Breast epithelium (tissue), 4 donors: ENCODE data around the gene COL7A1. TPM values are rescaled to one million over a fixed set of nuclear protein-coding genes. Genes with fewer than 3 reads are reported as not detected.

Source experiments
- DNase-seq, 2 donors: peaks; one replicate each; pipeline ENCODE4 v3.0.0-alpha.2; 2019; ENCODE audit warnings: low spot score in 2 of 2
- H3K27ac ChIP-seq, 2 donors: fragments of 200-600 bp; sonication (generic) in 1 of 2; one replicate each; pipeline ENCODE4 v1.5.1; 2016 to 2019; ENCODE audit warnings: mild to moderate bottlenecking in 1 of 2
- H3K27me3 ChIP-seq, 2 donors: fragments of 200-600 bp; sonication (generic) in 1 of 2; one replicate each; pipeline versions ENCODE4 v1.5.1 to v1.6.0; 2017 to 2019; ENCODE audit warnings: control low read depth in 1 of 2, mild to moderate bottlenecking in 1 of 2
- H3K36me3 ChIP-seq: fragments of 200-600 bp; one replicate; pipeline ENCODE4 v1.5.1; 2019
- H3K4me1 ChIP-seq, 2 donors: fragments of 200-600 bp; sonication (generic); one replicate each; pipeline ENCODE4 v1.5.1; 2016 to 2019; ENCODE audit warnings: control low read depth in 1 of 2
- H3K4me3 ChIP-seq, 3 donors: fragments of 200-600 bp; sonication (generic); 1 replicate in 2 of 3; 2 replicates in 1 of 3; pipeline ENCODE4 v1.5.1; 2016 to 2019; ENCODE audit warnings: mild to moderate bottlenecking in 3 of 3, moderate library complexity in 2 of 3
- H3K9me3 ChIP-seq, 2 donors: fragments of 200-600 bp; sonication (generic) in 1 of 2; one replicate each; pipeline ENCODE4 v1.5.1; 2016 to 2019; ENCODE audit warnings: control low read depth in 1 of 2
- CTCF ChIP-seq, 3 donors: fragments of 450-650 bp; IDR thresholded peaks; one replicate each; pipeline ENCODE4 v1.5.1; 2016 to 2017; ENCODE audit warnings: antibody characterized with exemption in 3 of 3, mild to moderate bottlenecking in 3 of 3, moderate library complexity in 3 of 3
- POLR2A ChIP-seq: fragments of 450-650 bp; IDR thresholded peaks from one replicate; pipeline ENCODE4 v1.6.1; 2016; ENCODE audit warnings: antibody characterized with exemption, mild to moderate bottlenecking, moderate library complexity
- POLR2AphosphoS5 ChIP-seq, 3 donors: sonication (generic); formaldehyde crosslinking; IDR thresholded peaks; one replicate each; pipeline ENCODE4 v1.6.1; 2017; ENCODE audit warnings: antibody characterized with exemption in 3 of 3
- intact Hi-C: fragments of 100-400 bp; cut with DNase I; formaldehyde crosslinking; loops from one replicate; pipeline ENCODE4 v1.15.1; 2023; ENCODE audit warnings: low total_unique reads
- total RNA-seq, 3 donors: library from RNA; depleted of rRNA; stranded (reverse); fragments of >200 nt; gene quantifications; one replicate each; pipeline ENCODE4 v1.1.0, GENCODE V29; 2016

Gene COL7A1
- total RNA-seq, 3 donors from 2014 or later: 0.48 to 18.6 (median 12.5) TPM

DNA sequence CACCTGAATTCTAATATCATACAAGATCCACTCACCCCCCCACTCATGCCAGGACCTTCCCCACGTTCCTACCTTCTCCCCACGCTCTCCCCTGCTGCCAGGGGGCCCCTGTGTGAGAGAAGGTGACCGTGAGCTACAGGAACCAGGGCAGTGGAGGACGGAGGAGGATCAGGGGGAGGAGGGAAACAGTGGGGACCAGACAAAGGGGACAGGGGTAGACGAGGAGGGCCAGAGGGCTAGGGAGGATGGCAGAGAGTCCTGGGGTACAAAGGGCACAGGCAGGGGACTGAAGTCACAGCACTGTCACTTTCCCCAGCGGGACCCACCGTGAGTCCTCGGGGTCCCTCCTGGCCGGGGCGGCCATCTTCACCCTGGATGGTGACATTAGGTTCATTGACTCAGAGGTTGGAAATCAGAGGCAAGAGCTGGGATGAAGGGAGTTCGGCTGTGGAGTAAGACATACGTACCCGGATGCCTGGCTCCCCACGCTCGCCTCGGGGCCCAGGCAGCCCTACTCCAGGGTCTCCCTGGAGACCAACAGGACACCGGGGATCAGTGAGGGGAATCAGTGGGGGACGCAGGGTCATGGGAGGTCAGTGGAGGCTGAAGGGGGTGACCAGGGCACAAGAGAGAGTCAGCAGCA, 25.2 kb downstream of the COL7A1 start:
- no peak for TF ChIP-seq POLR2AphosphoS5 (IDR thresholded peaks at IDR 0.05)
- TF ChIP-seq POLR2A: no peak
- TF ChIP-seq CTCF (IDR thresholded peaks at IDR 0.05): no peak
- Histone ChIP-seq H3K4me1 (no peaks in the 10 kb centered on the region), H3K4me3 (no peak overlapping the region), H3K36me3 (no peaks in the 10 kb centered on the region), H3K27ac (no peak overlapping the region), H3K9me3 (no peaks in the 10 kb centered on the region), H3K27me3 (no peaks in the 10 kb centered on the region)
- DNase-seq: no peak
- intact Hi-C loops: no loop called here

DNA sequence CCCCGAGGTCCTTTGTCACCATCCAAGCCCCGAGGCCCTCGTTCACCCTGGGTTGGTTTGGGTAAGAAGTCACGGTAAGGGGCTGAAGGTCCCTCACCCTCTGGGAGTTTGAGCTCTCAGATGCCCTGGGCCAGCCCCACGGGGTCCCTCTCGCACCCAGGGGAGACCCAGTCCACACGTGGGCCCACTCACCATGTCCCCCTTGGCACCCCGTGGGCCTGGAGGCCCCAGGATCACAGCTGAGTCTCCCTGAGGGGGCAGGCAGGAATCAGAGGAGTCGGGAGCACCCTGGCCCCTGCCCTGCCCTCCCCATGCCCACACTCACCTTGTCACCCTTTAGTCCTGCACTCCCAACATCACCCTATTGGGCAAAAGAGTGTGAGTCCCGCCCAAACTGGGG, 25.7 kb downstream of the COL7A1 start:
- Histone ChIP-seq H3K4me3 (no peak overlapping the region), H3K27ac (no peak overlapping the region), H3K27me3 (no peaks in the 10 kb centered on the region), H3K36me3 (no peaks in the 10 kb centered on the region), H3K9me3 (no peaks in the 10 kb centered on the region), H3K4me1 (no peaks in the 10 kb centered on the region)
- intact Hi-C loops: no loop called here
- DNase-seq: no peak
- no peak for TF ChIP-seq POLR2AphosphoS5 (IDR thresholded peaks at IDR 0.05)

- H3K36me3 ChIP-seq: no peaks in the 10 kb centered on the region
- intact Hi-C loops: no loop called here
- H3K4me1 ChIP-seq: no peaks in the 10 kb centered on the region
- H3K27ac ChIP-seq: no peak overlapping the region
- DNase-seq: no peak
- no peaks in the 10 kb centered on the region for H3K9me3 ChIP-seq
- TF ChIP-seq CTCF (IDR thresholded peaks at IDR 0.05) (no peak), POLR2A (no peak), POLR2AphosphoS5 (IDR thresholded peaks at IDR 0.05) (no peak)
- no peaks in the 10 kb centered on the region for H3K27me3 ChIP-seq
- no peak overlapping the region for H3K4me3 ChIP-seq
Measured at GRCh38 chr3:48568476-48568875, 26.7 kb downstream of the COL7A1 start.

DNA sequence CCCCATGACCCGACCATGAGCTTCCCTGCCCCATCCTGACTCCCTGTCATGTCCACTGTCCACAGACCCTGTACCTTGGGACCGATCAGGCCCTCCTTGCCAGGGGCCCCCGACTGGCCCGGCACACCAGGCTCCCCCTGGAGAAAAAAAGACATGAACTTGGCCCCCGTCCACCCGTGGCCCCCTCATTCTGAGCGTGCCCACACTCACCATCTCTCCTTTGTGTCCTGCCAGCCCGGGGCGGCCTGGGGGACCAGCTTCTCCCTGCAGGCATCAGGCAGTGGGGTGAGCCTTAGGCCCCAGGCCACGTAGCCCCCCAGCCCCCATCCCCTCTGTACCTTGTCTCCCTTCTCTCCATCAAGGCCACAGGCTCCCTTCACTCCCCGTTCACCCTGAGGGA, 27.6 kb downstream of the COL7A1 start:
- H3K4me3 ChIP-seq: no peak overlapping the region
- H3K9me3 ChIP-seq: no peaks in the 10 kb centered on the region
- no peaks in the 10 kb centered on the region for H3K4me1 ChIP-seq
- H3K27me3 ChIP-seq: no peaks in the 10 kb centered on the region
- TF ChIP-seq POLR2A (no peak), CTCF (IDR thresholded peaks at IDR 0.05) (no peak), POLR2AphosphoS5 (IDR thresholded peaks at IDR 0.05) (no peak)
- no peak for DNase-seq
- no peaks in the 10 kb centered on the region for H3K36me3 ChIP-seq
- no peak overlapping the region for H3K27ac ChIP-seq
- intact Hi-C loops: no loop called here

- Histone ChIP-seq H3K4me1 (no peaks in the 10 kb centered on the region), H3K27ac (no peak overlapping the region), H3K36me3 (no peaks in the 10 kb centered on the region), H3K4me3 (no peak overlapping the region), H3K9me3 (no peaks in the 10 kb centered on the region), H3K27me3 (no peaks in the 10 kb centered on the region)
- intact Hi-C loops: no loop called here
- no peak for TF ChIP-seq CTCF (IDR thresholded peaks at IDR 0.05)
- DNase-seq: no peak
Measured at GRCh38 chr3:48567090-48567489, 28.0 kb downstream of the COL7A1 start.

DNA sequence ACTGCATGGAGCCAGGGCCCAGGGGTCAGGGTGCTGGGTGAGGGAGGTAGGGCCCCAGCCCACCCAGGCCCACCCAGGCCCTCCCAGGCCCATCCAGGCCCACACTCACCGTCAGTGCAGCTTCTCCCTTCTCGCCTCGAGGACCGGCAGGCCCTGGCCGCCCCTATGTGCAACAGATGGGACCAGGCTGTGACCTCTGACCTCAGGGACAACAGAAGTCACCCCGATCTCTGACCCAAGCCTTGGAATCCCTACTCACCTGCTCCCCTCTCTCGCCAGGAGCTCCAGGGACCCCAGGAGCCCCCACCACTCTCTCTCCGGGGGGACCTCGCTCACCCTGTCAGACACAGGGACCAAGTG, 28.7 kb downstream of the COL7A1 start:
- Histone ChIP-seq H3K4me3 (no peak overlapping the region), H3K4me1 (no peaks in the 10 kb centered on the region), H3K27me3 (no peaks in the 10 kb centered on the region), H3K9me3 (no peaks in the 10 kb centered on the region), H3K36me3 (no peaks in the 10 kb centered on the region), H3K27ac (no peak overlapping the region)
- TF ChIP-seq POLR2A: no peak
- no peak for TF ChIP-seq POLR2AphosphoS5 (IDR thresholded peaks at IDR 0.05)
- TF ChIP-seq CTCF (IDR thresholded peaks at IDR 0.05): no peak
- DNase-seq: no peak
- intact Hi-C loops: no loop called here
